IMR-90 (cell line): ENCODE measurements around the gene PRR5L. TPM values are rescaled to one million over a fixed set of nuclear protein-coding genes. Genes with fewer than 3 reads are reported as not detected.

Experiments used
- ATAC-seq: fragments of 200-7000 bp; cut with Tn5 transposase; 2 replicates; pipeline ENCODE4 v1.9.1; 2020; ENCODE audit warnings: low read depth, mild to moderate bottlenecking, moderate library complexity
- BruUV-seq: library from RNA; stranded (reverse); fragments of 400-500 nt; replicated peaks from 2 replicates; lab custom pipeline; 2021; lab: Mats Ljungman, UMichigan
- CTCF ChIA-PET: fragments of 300-600 bp; formaldehyde crosslinking; extraction: SDS; loops from one replicate; lab custom pipeline; 2021; ENCODE audit warnings: antibody characterized with exemption; lab: Yijun Ruan, JAX
- POLR2A ChIA-PET: fragments of 300-600 bp; sonication (Branson Sonifier 250); formaldehyde crosslinking; loops from one replicate; lab custom pipeline; 2022; ENCODE audit warnings: antibody characterized with exemption; ENCODE audit not compliant: unreplicated experiment; lab: Charles Lee
- DNase-seq: peaks from one replicate; pipeline ENCODE4 v3.0.0; 2013
- H2AFZ ChIP-seq: replicated peaks from 2 replicates; pipeline ENCODE3; 2013; ENCODE audit warnings: low read length, mild to moderate bottlenecking; ENCODE audit not compliant: poor library complexity
- H2AK5ac ChIP-seq: 2 replicates; pipeline ENCODE4 v1.6.1; 2013; ENCODE audit warnings: low read depth, low read length, inconsistent platforms
- H2AK9ac ChIP-seq: replicated peaks from 2 replicates; pipeline ENCODE3; 2013; ENCODE audit warnings: mild to moderate bottlenecking, low read depth, low read length, moderate library complexity; ENCODE audit not compliant: poor library complexity
- H2BK120ac ChIP-seq: 2 replicates; pipeline ENCODE4 v1.6.1; 2013; ENCODE audit warnings: low read depth, low read length, inconsistent platforms
- H2BK15ac ChIP-seq: 3 replicates; pipeline ENCODE4 v1.6.1; 2013; ENCODE audit warnings: low read depth, low read length, inconsistent platforms
- H2BK20ac ChIP-seq: 2 replicates; pipeline ENCODE4 v1.6.1; 2013; ENCODE audit warnings: low read depth, mild to moderate bottlenecking, inconsistent platforms, low read length, moderate library complexity
- H2BK5ac ChIP-seq: 2 replicates; pipeline ENCODE4 v1.6.1; 2013; ENCODE audit warnings: mild to moderate bottlenecking, low read depth, low read length, inconsistent platforms; ENCODE audit not compliant: poor library complexity, severe bottlenecking
- H3K14ac ChIP-seq: replicated peaks from 2 replicates; pipeline ENCODE4 v1.6.1; 2013; ENCODE audit warnings: low read depth, low read length, inconsistent platforms
- H3K18ac ChIP-seq: 2 replicates; pipeline ENCODE4 v1.6.1; 2013; ENCODE audit warnings: low read depth, low read length, control low read depth
- H3K23ac ChIP-seq: 2 replicates; pipeline ENCODE4 v1.6.1; 2013; ENCODE audit warnings: low read depth, low read length, inconsistent platforms
- H3K27ac ChIP-seq: 2 replicates; pipeline ENCODE4 v1.5.1; 2013; ENCODE audit warnings: mild to moderate bottlenecking, control low read depth, low read length; ENCODE audit not compliant: insufficient read depth
- H3K27me3 ChIP-seq: 2 replicates; pipeline ENCODE4 v1.6.1; 2013; ENCODE audit warnings: low read length; ENCODE audit not compliant: control insufficient read depth, insufficient read depth
- H3K36me3 ChIP-seq: 2 replicates; pipeline ENCODE4 v1.6.1; 2013; ENCODE audit warnings: low read length, mixed read lengths; ENCODE audit not compliant: control insufficient read depth, insufficient read depth
- H3K4ac ChIP-seq: 2 replicates; pipeline ENCODE4 v1.6.1; 2013; ENCODE audit warnings: low read depth, low read length, inconsistent platforms
- H3K4me1 ChIP-seq: 2 replicates; pipeline ENCODE4 v1.6.1; 2013; ENCODE audit warnings: low read length, mixed read lengths; ENCODE audit not compliant: control insufficient read depth, insufficient read depth
- H3K4me2 ChIP-seq: 2 replicates; pipeline ENCODE4 v1.6.1; 2013; ENCODE audit warnings: low read depth, mild to moderate bottlenecking, control low read depth, low read length, moderate library complexity
- H3K4me3 ChIP-seq: 2 replicates; pipeline ENCODE4 v1.5.1; 2013; ENCODE audit warnings: low read depth, mild to moderate bottlenecking, control low read depth, low read length, moderate library complexity; ENCODE audit not compliant: insufficient read depth
- H3K56ac ChIP-seq: 2 replicates; pipeline ENCODE4 v1.6.1; 2013; ENCODE audit warnings: low read length, inconsistent platforms; ENCODE audit not compliant: insufficient read depth; ENCODE audit errors: extremely low read depth
- H3K79me1 ChIP-seq, 2 experiments: 2 replicates each; pipeline ENCODE4 v1.6.1; 2013; ENCODE audit warnings: low read length in 2 of 2, inconsistent platforms in 1 of 2, low read depth in 1 of 2
- H3K9ac ChIP-seq: 2 replicates; pipeline ENCODE4 v1.6.1; 2013; ENCODE audit warnings: low read depth, low read length, control low read depth
- H3K9me1 ChIP-seq: 2 replicates; pipeline ENCODE4 v1.6.1; 2013; ENCODE audit warnings: low read length, inconsistent platforms; ENCODE audit not compliant: insufficient read depth
- H3K9me3 ChIP-seq: 2 replicates; pipeline ENCODE4 v1.6.1; 2013; ENCODE audit warnings: low read length; ENCODE audit not compliant: control insufficient read depth, insufficient read depth
- H4K20me1 ChIP-seq: 2 replicates; pipeline ENCODE4 v1.6.1; 2013; ENCODE audit warnings: low read length, inconsistent platforms; ENCODE audit not compliant: insufficient read depth
- H4K5ac ChIP-seq: 2 replicates; pipeline ENCODE4 v1.6.1; 2013; ENCODE audit warnings: mild to moderate bottlenecking, low read depth, low read length, control low read depth
- H4K8ac ChIP-seq, 2 experiments: 2 replicates each; pipeline ENCODE4 v1.6.1; 2013; ENCODE audit warnings: low read depth in 2 of 2, low read length in 2 of 2, control low read depth in 1 of 2, inconsistent platforms in 1 of 2
- H4K91ac ChIP-seq: 2 replicates; pipeline ENCODE4 v1.6.1; 2013; ENCODE audit warnings: low read depth, low read length, inconsistent platforms; ENCODE audit not compliant: insufficient read depth
- BHLHE40 ChIP-seq: fragments of 150-350 bp; IDR thresholded peaks from 2 replicates; pipeline ENCODE4 v1.6.1; 2016; ENCODE audit warnings: mild to moderate bottlenecking, low read depth, low read length
- CEBPB ChIP-seq: IDR thresholded peaks from 2 replicates; pipeline ENCODE4 v1.6.1; 2012; ENCODE audit warnings: low read depth, low read length, improper control_type of control experiment
- FOS ChIP-seq: fragments of 150-350 bp; IDR thresholded peaks from 2 replicates; pipeline ENCODE4 v1.6.1; 2016; ENCODE audit warnings: low read depth, low read length
- MAZ ChIP-seq: IDR thresholded peaks from 2 replicates; pipeline ENCODE4 v1.6.1; 2012; ENCODE audit warnings: low read depth, mild to moderate bottlenecking, low read length, improper control_type of control experiment, moderate library complexity, borderline replicate concordance
- MXI1 ChIP-seq: IDR thresholded peaks from 2 replicates; pipeline ENCODE4 v1.6.1; 2012; ENCODE audit warnings: low read depth, mild to moderate bottlenecking, low read length, moderate library complexity, borderline replicate concordance
- POLR2A ChIP-seq: IDR thresholded peaks from 2 replicates; pipeline ENCODE4 v1.6.1; 2012; ENCODE audit warnings: mild to moderate bottlenecking, low read depth, low read length
- RCOR1 ChIP-seq: IDR thresholded peaks from 2 replicates; pipeline ENCODE4 v1.6.1; 2012; ENCODE audit warnings: mild to moderate bottlenecking, low read length, improper control_type of control experiment; ENCODE audit not compliant: insufficient replicate concordance
- RFX5 ChIP-seq: IDR thresholded peaks from 2 replicates; pipeline ENCODE4 v1.8.0; 2012; ENCODE audit warnings: low read depth, mild to moderate bottlenecking, low read length, moderate library complexity
- SMC3 ChIP-seq: fragments of 150-350 bp; IDR thresholded peaks from 2 replicates; pipeline ENCODE4 v1.6.1; 2016; ENCODE audit warnings: low read depth, mild to moderate bottlenecking, antibody characterized with exemption, low read length, moderate library complexity
- WGBS, 2 experiments: methylation state at CpG; one replicate each; pipeline versions ENCODE4 v1.1.5 to v1.1.7; 2013; ENCODE audit warnings: missing lambda C conversion rate in 2 of 2; ENCODE audit not compliant: insufficient read length in 1 of 2; ENCODE audit errors: extremely low coverage in 2 of 2; 5-methylcytosine and 5-hydroxymethylcytosine counted together
- dilution Hi-C: fragments of 300-500 bp; cut with HindIII; formaldehyde crosslinking; loops from one replicate; pipeline ENCODE4 v1.14.3; 2018; ENCODE audit warnings: low sequenced_read_pairs; ENCODE audit not compliant: unreplicated experiment
- in situ Hi-C: fragments of 300-500 bp; cut with MboI; formaldehyde crosslinking; loops from 3 replicates; pipeline ENCODE4 v1.14.3; 2019; ENCODE audit warnings: low sequenced_read_pairs, inconsistent platforms, mixed read lengths
- intact Hi-C: fragments of 100-400 bp; cut with micrococcal nuclease; formaldehyde crosslinking; loops from 2 replicates; pipeline ENCODE4 v1.10.0; 2022
- polyA plus RNA-seq, 3 experiments: library from polyadenylated mRNA; depleted of rRNA; stranded (reverse); fragments of >200 nt; gene quantifications; 2 replicates each; pipeline ENCODE4 v1.2.3, GENCODE V29; 2012; ENCODE audit warnings: low replicate concordance in 1 of 3
- total RNA-seq: library from RNA; depleted of rRNA; stranded (reverse); fragments of >200 nt; gene quantifications from 2 replicates; pipeline ENCODE4 v1.2.3, GENCODE V29; 2012
- TF ChIP-seq, protein P1 (sequence below): conservative IDR thresholded peaks from 2 replicates; pipeline ENCODE4 v1.5.1; 2012; ENCODE audit warnings: mild to moderate bottlenecking, low read depth, low read length, improper control_type of control experiment
- TF ChIP-seq, protein P2 (sequence below): fragments of 150-350 bp; IDR thresholded peaks from 2 replicates; pipeline ENCODE4 v1.6.1; 2016; ENCODE audit warnings: low read depth, mild to moderate bottlenecking, low read length, moderate library complexity, borderline replicate concordance

Gene PRR5L
- total and polyA plus RNA-seq, 2 of the 4 experiments (the other 2 are of a cell fraction) = 2.9 to 3.6 TPM

DNA sequence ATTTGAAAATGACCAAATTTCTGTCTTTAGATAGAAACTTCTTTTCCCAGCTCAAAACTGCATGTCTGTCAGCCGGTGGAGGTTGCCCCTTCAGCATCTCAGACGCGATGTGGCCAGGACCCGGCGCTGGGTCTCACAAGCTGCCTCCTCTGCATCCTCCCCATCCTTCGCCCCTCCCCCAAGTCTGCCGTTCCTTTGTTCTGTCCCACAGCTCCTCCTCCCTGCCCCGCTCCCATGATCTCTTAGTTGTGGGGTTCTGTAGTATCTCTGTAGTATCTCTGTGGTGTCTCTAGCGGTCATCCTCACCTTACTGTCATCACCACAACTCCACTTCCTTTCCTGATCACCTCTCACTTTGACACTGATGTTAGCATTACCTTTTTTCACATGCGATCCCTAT lies 164.1 kb downstream of the PRR5L start:
- Histone ChIP-seq H3K23ac (no peak overlapping the region), H3K4me1 (peaks cover 28% of the 10 kb centered on the region), H3K4me3 (no peak overlapping the region), H2AK5ac (peak overlapping the region; percentile 51; the same call in 1 of the 2 replicates), H3K9me3 (no peaks in the 10 kb centered on the region), H3K18ac (no peak overlapping the region), H3K36me3 (no peaks in the 10 kb centered on the region), H3K27ac (no peak overlapping the region), H4K5ac (no peak overlapping the region), H2BK15ac (no peak overlapping the region), H4K20me1 (no peaks in the 10 kb centered on the region), H3K9ac (no peak overlapping the region), H4K91ac (no peak overlapping the region), H3K9me1 (peaks cover 26% of the 10 kb centered on the region), H4K8ac (no peak overlapping the region), H3K4me2 (no peak overlapping the region), H3K79me1 (no peaks in the 10 kb centered on the region; a peak in 1 of 4 replicates), H2BK20ac (no peak overlapping the region), H3K27me3 (no peaks in the 10 kb centered on the region), H3K14ac (no peak overlapping the region), H3K56ac (no peak overlapping the region), H2AK9ac (no peak overlapping the region), H3K4ac (no peak overlapping the region), H2AFZ (no peak overlapping the region), H2BK120ac (no peak overlapping the region), H2BK5ac (no peak overlapping the region)
- dilution Hi-C loops = no loop called here
- TF ChIP-seq MAZ = no peak
- TF ChIP-seq RFX5 = no peak
- no peak for TF ChIP-seq SMC3
- TF ChIP-seq BHLHE40 = no peak
- TF ChIP-seq, protein P1, sequence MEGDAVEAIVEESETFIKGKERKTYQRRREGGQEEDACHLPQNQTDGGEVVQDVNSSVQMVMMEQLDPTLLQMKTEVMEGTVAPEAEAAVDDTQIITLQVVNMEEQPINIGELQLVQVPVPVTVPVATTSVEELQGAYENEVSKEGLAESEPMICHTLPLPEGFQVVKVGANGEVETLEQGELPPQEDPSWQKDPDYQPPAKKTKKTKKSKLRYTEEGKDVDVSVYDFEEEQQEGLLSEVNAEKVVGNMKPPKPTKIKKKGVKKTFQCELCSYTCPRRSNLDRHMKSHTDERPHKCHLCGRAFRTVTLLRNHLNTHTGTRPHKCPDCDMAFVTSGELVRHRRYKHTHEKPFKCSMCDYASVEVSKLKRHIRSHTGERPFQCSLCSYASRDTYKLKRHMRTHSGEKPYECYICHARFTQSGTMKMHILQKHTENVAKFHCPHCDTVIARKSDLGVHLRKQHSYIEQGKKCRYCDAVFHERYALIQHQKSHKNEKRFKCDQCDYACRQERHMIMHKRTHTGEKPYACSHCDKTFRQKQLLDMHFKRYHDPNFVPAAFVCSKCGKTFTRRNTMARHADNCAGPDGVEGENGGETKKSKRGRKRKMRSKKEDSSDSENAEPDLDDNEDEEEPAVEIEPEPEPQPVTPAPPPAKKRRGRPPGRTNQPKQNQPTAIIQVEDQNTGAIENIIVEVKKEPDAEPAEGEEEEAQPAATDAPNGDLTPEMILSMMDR = no peak
- no peak for TF ChIP-seq POLR2A
- no peak for TF ChIP-seq FOS
- TF ChIP-seq, protein P2, sequence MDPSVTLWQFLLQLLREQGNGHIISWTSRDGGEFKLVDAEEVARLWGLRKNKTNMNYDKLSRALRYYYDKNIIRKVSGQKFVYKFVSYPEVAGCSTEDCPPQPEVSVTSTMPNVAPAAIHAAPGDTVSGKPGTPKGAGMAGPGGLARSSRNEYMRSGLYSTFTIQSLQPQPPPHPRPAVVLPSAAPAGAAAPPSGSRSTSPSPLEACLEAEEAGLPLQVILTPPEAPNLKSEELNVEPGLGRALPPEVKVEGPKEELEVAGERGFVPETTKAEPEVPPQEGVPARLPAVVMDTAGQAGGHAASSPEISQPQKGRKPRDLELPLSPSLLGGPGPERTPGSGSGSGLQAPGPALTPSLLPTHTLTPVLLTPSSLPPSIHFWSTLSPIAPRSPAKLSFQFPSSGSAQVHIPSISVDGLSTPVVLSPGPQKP = no peak
- TF ChIP-seq MXI1 = no peak
- no peak for TF ChIP-seq CEBPB
- no peak for TF ChIP-seq RCOR1
- 90% methylated on average over 2 of the region's 10 CpGs; no CpG with 5 or more reads in 1 of the 2 experiments for WGBS, 2 experiments
- intact Hi-C loops = no loop called here
- in situ Hi-C loops = loop anchor here (25.0 kb wide), 1 partner anchor 848 kb away; the partner anchor contains the start of gene FJX1
- ChIA-PET CTCF (interaction anchor here (1.1 kb wide), 1 partner anchor 18 kb away, joined by 3 read pairs; no protein-coding TSS in a partner anchor), POLR2A (no interaction called here)
- ATAC-seq (no peak), DNase-seq (no peak)
- BruUV-seq = no TSS peak
